HepG2 (cell line): ENCODE measurements around the gene EEIG1. TPM values are rescaled to one million over a fixed set of nuclear protein-coding genes. Genes with fewer than 3 reads are reported as not detected.

Source experiments
- ATAC-seq: fragments of 200-7000 bp; cut with Tn5 transposase; 3 replicates; pipeline ENCODE4 v1.9.1; 2020; ENCODE audit warnings: mild to moderate bottlenecking, moderate library complexity
- BruUV-seq: library from RNA; stranded (reverse); fragments of 400-500 nt; replicated peaks from 2 replicates; lab custom pipeline; 2021; lab: Mats Ljungman, UMichigan
- CTCF ChIA-PET: fragments of 300-600 bp; formaldehyde crosslinking; extraction: SDS; loops from one replicate; lab custom pipeline; 2021; ENCODE audit warnings: low total read pairs, inconsistent platforms, low intra/inter-chr PET ratio; lab: Yijun Ruan, JAX
- POLR2A ChIA-PET: fragments of 350-600 bp; sonication (Branson Sonifier 250); formaldehyde crosslinking; loops from one replicate; lab custom pipeline; 2020; ENCODE audit warnings: antibody characterized with exemption, inconsistent platforms; lab: Yijun Ruan, JAX
- DNase-seq: peaks from one replicate; pipeline ENCODE4 v3.0.0-alpha.2; 2015; ENCODE audit warnings: low spot score
- FAIRE-seq: peaks from 3 replicates; lab custom pipeline; 2011; peaks lifted over from hg19 to GRCh38; lab: Jason Lieb, UNC
- H2AFZ ChIP-seq: one replicate; pipeline ENCODE4 v1.6.1; 2011; ENCODE audit warnings: low read length, inconsistent platforms
- H3K27ac ChIP-seq: fragments of 300-600 bp; 3 replicates; pipeline ENCODE4 v1.8.0; 2011; ENCODE audit warnings: mixed run types, mild to moderate bottlenecking, mixed read lengths, low read length, inconsistent platforms; ENCODE audit not compliant: insufficient read depth; ENCODE audit errors: extremely low read length
- H3K27me3 ChIP-seq, 2 experiments: fragments of 200-600 bp in 1 of 2; 2 replicates in 1 of 2; 3 replicates in 1 of 2; pipeline versions ENCODE4 v1.6.0 to v1.8.0; 2011; ENCODE audit warnings: low read length in 2 of 2, mild to moderate bottlenecking in 2 of 2, moderate library complexity in 2 of 2, inconsistent platforms in 1 of 2; ENCODE audit not compliant: insufficient read depth in 2 of 2, control insufficient read depth in 1 of 2
- H3K36me3 ChIP-seq, 2 experiments: fragments of 200-600 bp in 1 of 2; replicated peaks in 1 of 2; 2 replicates in 1 of 2; 3 replicates in 1 of 2; pipeline versions ENCODE4 v1.5.1 to v1.8.0; 2011; ENCODE audit warnings: low read length in 2 of 2, inconsistent platforms in 1 of 2; ENCODE audit not compliant: insufficient read depth in 2 of 2, control insufficient read depth in 1 of 2
- H3K4me1 ChIP-seq: 2 replicates; pipeline ENCODE4 v1.5.1; 2012; ENCODE audit warnings: low read length, inconsistent platforms; ENCODE audit not compliant: insufficient read depth
- H3K4me2 ChIP-seq: 2 replicates; pipeline ENCODE4 v1.6.0; 2011; ENCODE audit warnings: low read depth, low read length, inconsistent platforms
- H3K4me3 ChIP-seq, 3 experiments: fragments of 200-600 bp in 1 of 3; sonication (generic), shearing (Covaris generic) in 1 of 3; replicated peaks in 1 of 3; 2 replicates each; pipeline ENCODE4 v1.5.1; 2011 to 2016; ENCODE audit warnings: low read length in 3 of 3, inconsistent platforms in 2 of 3, low read depth in 2 of 3, mild to moderate bottlenecking in 2 of 3, control low read depth in 1 of 3, mixed read lengths in 1 of 3; ENCODE audit not compliant: insufficient read depth in 1 of 3
- H3K79me2 ChIP-seq: one replicate; pipeline ENCODE4 v1.6.1; 2011; ENCODE audit warnings: low read length, inconsistent platforms; ENCODE audit not compliant: insufficient read depth
- H3K9ac ChIP-seq: 2 replicates; pipeline ENCODE4 v1.6.0; 2011; ENCODE audit warnings: mild to moderate bottlenecking, low read depth, low read length, inconsistent platforms; ENCODE audit not compliant: insufficient read depth
- H3K9me3 ChIP-seq: 2 replicates; pipeline ENCODE4 v1.5.1; 2012; ENCODE audit warnings: mild to moderate bottlenecking, low read length
- H4K20me1 ChIP-seq: 2 replicates; pipeline ENCODE4 v1.6.0; 2011; ENCODE audit warnings: inconsistent platforms, mild to moderate bottlenecking, low read length, moderate library complexity; ENCODE audit not compliant: insufficient read depth
- BCL6 ChIP-seq: IDR thresholded peaks from 2 replicates; pipeline ENCODE4 v1.6.1; 2016; ENCODE audit warnings: missing genetic modification reagents, missing compliant biosample characterization
- STAG1 ChIP-seq: sonication (generic); formaldehyde crosslinking; IDR thresholded peaks from 2 replicates; pipeline ENCODE4 v1.4.0; 2020; ENCODE audit warnings: missing genetic modification reagents
- ZNF263 ChIP-seq: sonication (generic); formaldehyde crosslinking; IDR thresholded peaks from 2 replicates; pipeline ENCODE4 v1.4.0; 2020; ENCODE audit warnings: missing genetic modification reagents
- ZNF382 ChIP-seq: sonication (generic); formaldehyde crosslinking; IDR thresholded peaks from 2 replicates; pipeline ENCODE4 v1.5.0; 2020; ENCODE audit warnings: missing genetic modification reagents, mild to moderate bottlenecking, borderline replicate concordance
- WGBS: methylation state at CpG from one replicate; pipeline ENCODE4 v1.1.6; 2017; ENCODE audit warnings: low lambda C conversion rate; 5-methylcytosine and 5-hydroxymethylcytosine counted together
- in situ Hi-C: cut with HindIII; loops from 2 replicates; pipeline ENCODE4 v1.10.0; 2017; ENCODE audit warnings: low pct_unique_long_range_greater_than_20kb; ENCODE audit not compliant: extremely low pct_ligation_motif_present
- intact Hi-C: fragments of 100-400 bp; cut with micrococcal nuclease; formaldehyde crosslinking; loops from one replicate; pipeline ENCODE4 v1.10.0; 2022; ENCODE audit not compliant: unreplicated experiment
- polyA plus RNA-seq, 8 experiments: library from polyadenylated mRNA; depleted of rRNA in 3 of 8; stranded (reverse) in 7 of 8; unstranded in 1 of 8; fragments of >200 nt; fragmentation: Illumina TruSeq in 4 of 8; extraction: Trizol in 4 of 8; gene quantifications; 2 replicates each; pipeline versions ENCODE4 v1.2.1 to v1.2.3, GENCODE V29; 2011 to 2016; ENCODE audit warnings: low read depth in 4 of 8, missing spikeins in 1 of 8, mixed read lengths in 1 of 8; ENCODE audit not compliant: insufficient read depth in 1 of 8
- total RNA-seq, 5 experiments: library from RNA; depleted of rRNA; stranded (reverse); fragments of >200 nt; fragmentation: Illumina TruSeq; extraction: Trizol; gene quantifications; 2 replicates each; pipeline ENCODE4 v1.2.3, GENCODE V29; 2016; ENCODE audit warnings: low read depth in 1 of 5
- TF ChIP-seq, protein P1 (sequence below): sonication (generic); formaldehyde crosslinking; IDR thresholded peaks from 2 replicates; pipeline ENCODE4 v1.5.0; 2020; ENCODE audit warnings: mild to moderate bottlenecking, missing genetic modification reagents, moderate library complexity
- TF ChIP-seq, protein P2 (sequence below): sonication (generic); IDR thresholded peaks from 2 replicates; pipeline ENCODE4 v1.6.1; 2016; ENCODE audit warnings: low read depth, borderline replicate concordance

Gene EEIG1
- total and polyA plus RNA-seq, 2 of the 13 experiments (the other 11 are each of a cell fraction or from before 2014, with no cell fraction given) = 16.6 to 25.2 TPM

DNA sequence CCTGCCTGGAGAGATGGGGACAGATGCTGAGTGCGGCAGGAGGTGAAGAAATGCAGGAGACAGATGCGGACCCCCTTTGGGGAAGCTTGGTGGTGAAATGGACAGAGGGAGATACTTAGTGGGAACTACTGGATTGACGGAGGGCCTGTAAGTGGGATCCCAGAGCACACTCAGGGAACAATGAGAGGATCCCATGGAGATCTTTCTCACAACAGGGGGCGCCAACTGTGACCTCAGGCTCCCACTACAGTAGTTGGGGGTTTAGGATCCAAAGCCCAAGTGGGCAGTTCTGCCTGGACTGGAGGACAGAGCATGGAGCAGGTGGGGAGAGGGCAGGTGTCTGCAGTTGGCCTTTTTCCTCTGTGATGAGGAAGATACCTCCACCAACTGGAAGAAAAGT lies 46.5 kb downstream of the EEIG1 start:
- 85% methylated on average over 4 of the region's 4 CpGs for WGBS
- no peak overlapping the region for H2AFZ ChIP-seq

More for the DNA sequence above, 46.5 kb downstream of the EEIG1 start:
- Histone ChIP-seq H3K4me2 (no peak overlapping the region), H3K36me3 (peaks cover 0 to 2% of the 10 kb centered on the region in 2 experiments; a peak in 2 of 5 replicates), H3K4me1 (peaks cover 49% of the 10 kb centered on the region), H3K27me3 (peaks cover 0 to 2% of the 10 kb centered on the region in 2 experiments; a peak in 3 of 5 replicates), H3K4me3 (no peak overlapping the region), H3K9ac (no peak overlapping the region), H3K79me2 (peaks cover 22% of the 10 kb centered on the region), H4K20me1 (no peaks in the 10 kb centered on the region)
- intact Hi-C loops = no loop called here
- DNase-seq = no peak
- POLR2A ChIA-PET = no interaction called here
- in situ Hi-C loops = no loop called here
- ATAC-seq = no peak
- BruUV-seq = no TSS peak
- peak; percentile 19 for TF ChIP-seq STAG1 (CRISPR knock-in tag)
- peak; percentile 26; the same call in 1 of the 2 replicates for TF ChIP-seq ZNF263 (CRISPR knock-in tag)
- TF ChIP-seq, protein P1, sequence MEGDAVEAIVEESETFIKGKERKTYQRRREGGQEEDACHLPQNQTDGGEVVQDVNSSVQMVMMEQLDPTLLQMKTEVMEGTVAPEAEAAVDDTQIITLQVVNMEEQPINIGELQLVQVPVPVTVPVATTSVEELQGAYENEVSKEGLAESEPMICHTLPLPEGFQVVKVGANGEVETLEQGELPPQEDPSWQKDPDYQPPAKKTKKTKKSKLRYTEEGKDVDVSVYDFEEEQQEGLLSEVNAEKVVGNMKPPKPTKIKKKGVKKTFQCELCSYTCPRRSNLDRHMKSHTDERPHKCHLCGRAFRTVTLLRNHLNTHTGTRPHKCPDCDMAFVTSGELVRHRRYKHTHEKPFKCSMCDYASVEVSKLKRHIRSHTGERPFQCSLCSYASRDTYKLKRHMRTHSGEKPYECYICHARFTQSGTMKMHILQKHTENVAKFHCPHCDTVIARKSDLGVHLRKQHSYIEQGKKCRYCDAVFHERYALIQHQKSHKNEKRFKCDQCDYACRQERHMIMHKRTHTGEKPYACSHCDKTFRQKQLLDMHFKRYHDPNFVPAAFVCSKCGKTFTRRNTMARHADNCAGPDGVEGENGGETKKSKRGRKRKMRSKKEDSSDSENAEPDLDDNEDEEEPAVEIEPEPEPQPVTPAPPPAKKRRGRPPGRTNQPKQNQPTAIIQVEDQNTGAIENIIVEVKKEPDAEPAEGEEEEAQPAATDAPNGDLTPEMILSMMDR (CRISPR knock-in tag) = peak; percentile 34
- no peak for TF ChIP-seq ZNF382 (CRISPR knock-in tag)
- TF ChIP-seq, protein P2, sequence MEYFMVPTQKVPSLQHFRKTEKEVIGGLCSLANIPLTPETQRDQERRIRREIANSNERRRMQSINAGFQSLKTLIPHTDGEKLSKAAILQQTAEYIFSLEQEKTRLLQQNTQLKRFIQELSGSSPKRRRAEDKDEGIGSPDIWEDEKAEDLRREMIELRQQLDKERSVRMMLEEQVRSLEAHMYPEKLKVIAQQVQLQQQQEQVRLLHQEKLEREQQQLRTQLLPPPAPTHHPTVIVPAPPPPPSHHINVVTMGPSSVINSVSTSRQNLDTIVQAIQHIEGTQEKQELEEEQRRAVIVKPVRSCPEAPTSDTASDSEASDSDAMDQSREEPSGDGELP = no peak
- no peak for TF ChIP-seq BCL6
- TF ChIP-seq, all 625 proteins: peak for 3
- H3K27ac ChIP-seq = no peak overlapping the region
- CTCF ChIA-PET = no interaction called here
- FAIRE-seq = no peak
- no peaks in the 10 kb centered on the region for H3K9me3 ChIP-seq
